Endothelial cell of umbilical vein (primary cell): ENCODE measurements around the gene SSTR5. TPM values are rescaled to one million over a fixed set of nuclear protein-coding genes. Genes with fewer than 3 reads are reported as not detected.

ENCODE experiments used
- BruUV-seq: library from RNA; stranded (reverse); fragments of 400-500 nt; replicated peaks from 2 replicates; lab custom pipeline; 2021; lab: Mats Ljungman, UMichigan
- CTCF ChIA-PET: fragments of 300-600, 350-600 bp; sonication (Branson Sonifier 250); formaldehyde crosslinking; loops from one replicate; lab custom pipeline; 2021; ENCODE audit warnings: antibody characterized with exemption, inconsistent platforms; lab: Charles Lee
- POLR2A ChIA-PET: fragments of 300-600, 350-600 bp; sonication (Branson Sonifier 250); formaldehyde crosslinking; loops from one replicate; lab custom pipeline; 2021; ENCODE audit warnings: antibody characterized with exemption, inconsistent platforms; lab: Charles Lee
- DNase-seq: peaks from one replicate; pipeline ENCODE4 v3.0.0-alpha.2; 2011; ENCODE audit warnings: low read depth, low spot score
- FAIRE-seq: peaks from 2 replicates; lab custom pipeline; 2011; peaks lifted over from hg19 to GRCh38; lab: Jason Lieb, UNC
- H2AFZ ChIP-seq: 2 replicates; pipeline ENCODE4 v1.6.0; 2012; ENCODE audit warnings: low read depth, low read length, control low read depth, inconsistent platforms
- H3K27ac ChIP-seq: 2 replicates; pipeline ENCODE4 v1.5.1; 2011; ENCODE audit warnings: low read depth, mild to moderate bottlenecking, control low read depth, low read length, moderate library complexity; ENCODE audit not compliant: insufficient read depth
- H3K27me3 ChIP-seq, 2 experiments: 2 replicates each; pipeline versions ENCODE4 v1.6.0 to v1.6.1; 2011; ENCODE audit warnings: low read length in 2 of 2, mixed read lengths in 1 of 2; ENCODE audit not compliant: control insufficient read depth in 2 of 2, insufficient read depth in 2 of 2
- H3K36me3 ChIP-seq, 2 experiments: 2 replicates in 1 of 2; 3 replicates in 1 of 2; pipeline ENCODE4 v1.5.1; 2011; ENCODE audit warnings: low read length in 2 of 2, mild to moderate bottlenecking in 1 of 2, moderate library complexity in 1 of 2; ENCODE audit not compliant: control insufficient read depth in 2 of 2, insufficient read depth in 2 of 2; ENCODE audit errors: extremely low read depth in 1 of 2
- H3K4me1 ChIP-seq: 3 replicates; pipeline ENCODE4 v1.5.1; 2011; ENCODE audit warnings: mild to moderate bottlenecking, low read length; ENCODE audit not compliant: control insufficient read depth, insufficient read depth; ENCODE audit errors: extremely low read depth
- H3K4me2 ChIP-seq: 2 replicates; pipeline ENCODE4 v1.6.1; 2011; ENCODE audit warnings: low read length, control low read depth, mixed read lengths; ENCODE audit not compliant: insufficient read depth
- H3K4me3 ChIP-seq, 3 experiments: fragments of 200-600 bp in 1 of 3; sonication (generic), shearing (Covaris generic) in 1 of 3; replicated peaks in 1 of 3; 2 replicates each; pipeline ENCODE4 v1.5.1; 2011 to 2016; ENCODE audit warnings: control low read depth in 3 of 3, low read length in 3 of 3, mild to moderate bottlenecking in 2 of 3, inconsistent platforms in 1 of 3, low read depth in 1 of 3, moderate library complexity in 1 of 3; ENCODE audit not compliant: insufficient read depth in 1 of 3
- H3K79me2 ChIP-seq: 2 replicates; pipeline ENCODE4 v1.6.0; 2012; ENCODE audit warnings: low read length, inconsistent platforms; ENCODE audit not compliant: control insufficient read depth, insufficient read depth
- H3K9ac ChIP-seq: replicated peaks from 2 replicates; pipeline ENCODE3; 2011; ENCODE audit warnings: low read length, control low read depth; ENCODE audit not compliant: insufficient read depth; ENCODE audit errors: extremely low read depth
- H3K9me1 ChIP-seq: replicated peaks from 3 replicates; pipeline ENCODE4 v1.6.0; 2011; ENCODE audit warnings: mild to moderate bottlenecking, low read length; ENCODE audit not compliant: control insufficient read depth, insufficient read depth; ENCODE audit errors: extremely low read depth
- H3K9me3 ChIP-seq: replicated peaks from 2 replicates; pipeline ENCODE4 v1.5.1; 2012; ENCODE audit warnings: low read length, inconsistent platforms; ENCODE audit not compliant: control insufficient read depth, insufficient read depth
- H4K20me1 ChIP-seq: replicated peaks from 2 replicates; pipeline ENCODE3; 2011; ENCODE audit warnings: mild to moderate bottlenecking, low read length; ENCODE audit not compliant: control insufficient read depth, insufficient read depth; ENCODE audit errors: extremely low read depth
- CTCF ChIP-seq, 2 donors: IDR thresholded peaks; 1 replicate in 1 of 2; 2 replicates in 1 of 2; pipeline ENCODE4 v1.5.1; 2011; ENCODE audit warnings: low read length in 2 of 2, mild to moderate bottlenecking in 2 of 2, moderate library complexity in 2 of 2, control low read depth in 1 of 2, inconsistent platforms in 1 of 2, low read depth in 1 of 2; ENCODE audit not compliant: insufficient read depth in 1 of 2; ENCODE audit errors: extremely low read depth in 1 of 2
- EZH2 ChIP-seq: IDR thresholded peaks from 2 replicates; pipeline ENCODE4 v1.6.1; 2012; ENCODE audit warnings: borderline replicate concordance, low read depth, mild to moderate bottlenecking, moderate library complexity, low read length, inconsistent platforms; ENCODE audit not compliant: severe bottlenecking
- FOS ChIP-seq: IDR thresholded peaks from 2 replicates; pipeline ENCODE4 v1.6.1; 2011; ENCODE audit warnings: mild to moderate bottlenecking, low read length, moderate library complexity, borderline replicate concordance; ENCODE audit not compliant: insufficient read depth
- GATA2 ChIP-seq: IDR thresholded peaks from 2 replicates; pipeline ENCODE4 v1.7.0; 2011; ENCODE audit warnings: low read depth, mild to moderate bottlenecking, moderate library complexity, mixed read lengths, low read length; ENCODE audit not compliant: insufficient read length, insufficient read depth
- JUN ChIP-seq: IDR thresholded peaks from 2 replicates; pipeline ENCODE4 v1.6.1; 2011; ENCODE audit warnings: borderline replicate concordance, low read depth; ENCODE audit not compliant: insufficient read length, insufficient read depth
- MAX ChIP-seq: IDR thresholded peaks from 2 replicates; pipeline ENCODE4 v1.6.1; 2011; ENCODE audit not compliant: insufficient read depth, insufficient read length
- MYC ChIP-seq: IDR thresholded peaks from one replicate; pipeline ENCODE4 v1.6.1; 2011; ENCODE audit warnings: mild to moderate bottlenecking, low read depth, low read length
- POLR2A ChIP-seq: IDR thresholded peaks from 2 replicates; pipeline ENCODE4 v1.6.1; 2012; ENCODE audit warnings: low read depth, mild to moderate bottlenecking, control low read depth, low read length
- POLR2AphosphoS5 ChIP-seq: IDR thresholded peaks from 2 replicates; pipeline ENCODE4 v1.6.1; 2012; ENCODE audit warnings: low read depth, mild to moderate bottlenecking, control low read depth, low read length, moderate library complexity; ENCODE audit not compliant: insufficient read depth
- dilution Hi-C: fragments of 300-500 bp; cut with MboI; formaldehyde crosslinking; loops from one replicate; pipeline ENCODE4 v1.15.0; 2019; ENCODE audit warnings: low sequenced_read_pairs; ENCODE audit not compliant: extremely low pct_ligation_motif_present
- intact Hi-C: fragments of 100-400 bp; cut with micrococcal nuclease; formaldehyde crosslinking; loops from one replicate; pipeline ENCODE4 v1.10.0; 2022
- polyA plus RNA-seq, 4 experiments: library from polyadenylated mRNA; depleted of rRNA in 3 of 4; stranded (reverse) in 3 of 4; unstranded in 1 of 4; fragments of >200 nt; gene quantifications; 2 replicates each; pipeline versions ENCODE4 v1.2.1 to v1.2.3, GENCODE V29; 2011 to 2012; ENCODE audit warnings: missing spikeins in 1 of 4
- total RNA-seq: library from RNA; stranded (reverse); gene quantifications from 2 replicates; pipeline ENCODE4 v1.2.3, GENCODE V29; 2021

The SSTR5 gene
- total and polyA plus RNA-seq, 2 donors (not counting 3 experiments of a cell fraction or from before 2014, with no cell fraction given), result 0.24 to 0.52 TPM

GRCh38 chr16:1033128-1033679, 39.3 kb upstream of the SSTR5 start:
- Histone ChIP-seq H3K36me3 (no peaks in the 10 kb centered on the region), H3K4me1 (no peaks in the 10 kb centered on the region), H3K9me3 (no peaks in the 10 kb centered on the region), H3K4me2 (no peak overlapping the region), H3K4me3 (no peak overlapping the region), H3K9ac (no peak overlapping the region), H3K79me2 (no peaks in the 10 kb centered on the region), H2AFZ (no peak overlapping the region), H3K27ac (no peak overlapping the region), H3K27me3 (peaks cover 0 to 4% of the 10 kb centered on the region in 2 experiments), H3K9me1 (no peaks in the 10 kb centered on the region), H4K20me1 (no peaks in the 10 kb centered on the region)
- TF ChIP-seq POLR2AphosphoS5 (no peak), JUN (no peak), MYC (no peak), CTCF (IDR thresholded peaks at IDR 0.05; ENCODE audit: extremely low read depth in 1 of 2, insufficient read depth in 1 of 2, low read depth in 1 of 2, low read length in 2 of 2) (no peak), MAX (no peak), FOS (no peak), POLR2A (no peak), EZH2 (no peak), GATA2 (no peak)
- dilution Hi-C loops (no loop called here), intact Hi-C loops (no loop called here)
- no peak for FAIRE-seq
- no TSS peak for BruUV-seq
- ChIA-PET CTCF (no interaction called here), POLR2A (no interaction called here)
- DNase-seq, result no peak
